GM18951 (cell line): ENCODE results near the gene CTCF.

Source experiments
- POLR2A ChIP-seq: IDR thresholded peaks from 4 replicates; pipeline ENCODE4 v1.6.1; 2011; ENCODE audit warnings: mild to moderate bottlenecking; ENCODE audit not compliant: insufficient read length, insufficient read depth; ENCODE audit errors: extremely low read depth
- in situ Hi-C: fragments of 300-500 bp; cut with MboI; formaldehyde crosslinking; loops from one replicate; pipeline ENCODE4 v1.12.0; 2022; ENCODE audit warnings: low sequenced_read_pairs, mixed read lengths, inconsistent platforms; ENCODE audit not compliant: unreplicated experiment

Gene CTCF

DNA sequence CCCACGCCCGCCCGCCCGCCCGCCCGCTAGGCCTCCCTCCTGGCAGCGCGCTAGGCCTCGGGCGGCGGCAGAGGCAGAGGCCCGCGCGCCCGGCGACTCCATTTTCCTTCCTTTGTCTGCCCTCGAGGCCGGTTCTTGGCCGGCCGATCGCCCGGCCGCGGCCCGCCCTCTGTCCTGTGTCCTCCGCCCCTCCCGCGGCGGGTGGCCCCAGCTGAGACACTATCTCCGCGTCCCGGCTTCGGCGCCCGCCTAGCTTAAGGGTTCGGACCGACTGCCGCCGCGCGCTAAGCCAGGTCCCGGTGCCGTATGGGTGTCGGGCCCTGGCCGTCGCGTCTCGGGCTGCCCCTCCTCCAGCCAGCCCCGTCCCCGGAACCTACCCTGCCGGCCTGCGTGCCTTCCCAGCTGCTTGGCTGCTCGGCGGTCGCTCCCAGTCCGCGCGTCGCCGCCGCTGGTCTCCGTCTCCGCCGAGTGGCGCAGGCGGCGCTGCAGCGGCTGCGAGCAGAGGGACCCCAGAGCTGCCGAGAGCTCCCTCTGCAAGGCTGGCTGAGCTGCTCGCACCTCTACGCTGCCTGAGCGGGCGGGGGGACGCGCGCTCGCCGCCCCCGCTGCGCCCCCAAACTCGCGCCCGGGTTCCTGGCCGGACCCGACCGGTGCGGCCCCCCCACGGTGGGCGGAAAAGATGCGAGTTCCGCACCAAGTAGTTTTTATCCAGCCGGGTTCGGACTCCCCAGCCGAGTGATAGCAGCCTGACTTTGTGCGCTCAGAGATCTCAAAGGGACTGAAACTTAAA lies 787 bp downstream of the CTCF start:
- peak; percentile 64 for TF ChIP-seq POLR2A
- in situ Hi-C loops, result no loop called here

DNA sequence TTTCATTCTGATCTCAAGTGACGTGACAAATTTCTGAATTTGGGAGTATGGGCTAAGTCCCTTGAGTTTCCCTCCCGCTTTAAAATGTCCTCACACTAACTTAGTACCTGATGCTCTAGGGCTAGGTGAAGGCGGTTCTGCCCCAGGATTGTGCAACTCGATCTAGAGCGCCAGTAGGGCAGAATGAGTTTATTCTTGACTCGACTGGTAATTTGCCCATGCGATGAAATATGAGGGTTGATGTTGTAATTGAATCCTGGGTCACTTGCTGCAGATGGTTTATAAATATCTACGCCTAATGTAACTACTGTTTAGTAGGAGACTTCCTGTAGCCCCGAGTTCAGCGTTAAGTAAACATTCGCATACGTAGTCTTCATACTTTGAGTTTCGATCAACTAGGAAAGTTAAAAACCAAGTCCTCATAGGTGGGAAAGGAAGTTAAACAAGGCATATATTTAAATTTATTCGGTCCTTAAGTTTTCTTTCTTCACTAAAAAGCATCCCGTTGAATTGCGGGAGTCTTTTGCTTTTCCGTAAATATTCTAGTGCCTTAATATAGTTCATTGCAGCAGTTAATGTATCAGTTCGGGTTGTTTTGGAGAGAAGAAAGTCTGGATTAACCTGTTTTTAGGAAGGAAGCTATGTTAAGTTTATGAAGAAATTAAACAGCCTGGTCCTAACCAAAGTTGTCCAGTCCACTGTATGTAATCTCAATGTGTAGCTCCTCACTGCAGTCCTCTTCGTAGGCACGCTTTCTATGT lies 1.6 kb downstream of the CTCF start:
- TF ChIP-seq POLR2A, result no peak
- in situ Hi-C loops, result no loop called here

DNA sequence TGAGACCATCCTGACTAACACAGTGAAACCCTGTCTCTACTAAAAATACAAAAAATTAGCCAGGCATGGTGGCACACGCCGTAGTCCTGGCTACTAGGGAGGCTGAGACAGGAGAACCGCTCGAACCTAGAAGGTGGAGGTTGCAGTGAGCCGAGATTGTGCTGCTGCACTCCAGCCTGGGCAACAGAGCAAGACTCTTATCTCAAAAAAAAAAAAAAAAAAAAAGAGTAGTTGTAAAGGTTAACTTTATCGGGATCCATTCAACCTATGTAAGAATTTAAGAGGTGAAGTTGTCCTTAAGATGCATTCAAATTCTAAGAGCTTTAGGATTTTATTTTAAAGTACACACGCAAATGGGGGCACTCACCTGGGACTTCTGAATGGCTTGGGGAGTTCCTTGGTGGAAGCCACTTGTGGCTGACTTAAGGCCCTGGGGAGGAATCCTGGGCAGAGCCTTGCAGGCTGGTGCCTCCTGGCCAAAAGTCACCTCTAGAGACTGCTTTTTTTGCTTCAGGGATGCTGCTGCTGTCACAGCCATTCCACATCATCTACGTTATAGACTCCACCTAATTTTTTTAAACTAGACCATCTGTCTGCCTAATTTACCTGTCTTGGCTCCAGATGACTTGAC lies 3.3 kb downstream of the CTCF start:
- in situ Hi-C loops, result no loop called here
- TF ChIP-seq POLR2A, result no peak

DNA sequence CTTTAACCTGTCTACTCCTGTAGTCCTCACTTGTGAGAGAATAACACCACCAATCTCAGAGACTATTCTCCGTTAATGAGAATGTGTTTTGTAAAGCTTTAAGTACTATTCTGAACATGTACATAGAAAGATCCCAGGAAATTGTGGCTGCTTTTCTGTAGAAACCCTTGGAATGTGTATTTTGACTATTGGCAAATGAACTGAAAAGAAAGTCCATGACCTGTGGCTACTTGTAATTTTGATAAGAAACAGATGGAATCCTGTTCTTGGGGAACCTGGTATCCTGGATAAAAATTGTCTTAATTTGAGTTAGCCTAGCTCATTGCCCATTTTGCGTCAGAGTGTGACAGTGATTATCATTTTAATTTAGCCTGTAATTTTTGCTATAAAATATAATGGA lies 9.1 kb downstream of the CTCF start:
- no peak for TF ChIP-seq POLR2A
- in situ Hi-C loops, result no loop called here

DNA sequence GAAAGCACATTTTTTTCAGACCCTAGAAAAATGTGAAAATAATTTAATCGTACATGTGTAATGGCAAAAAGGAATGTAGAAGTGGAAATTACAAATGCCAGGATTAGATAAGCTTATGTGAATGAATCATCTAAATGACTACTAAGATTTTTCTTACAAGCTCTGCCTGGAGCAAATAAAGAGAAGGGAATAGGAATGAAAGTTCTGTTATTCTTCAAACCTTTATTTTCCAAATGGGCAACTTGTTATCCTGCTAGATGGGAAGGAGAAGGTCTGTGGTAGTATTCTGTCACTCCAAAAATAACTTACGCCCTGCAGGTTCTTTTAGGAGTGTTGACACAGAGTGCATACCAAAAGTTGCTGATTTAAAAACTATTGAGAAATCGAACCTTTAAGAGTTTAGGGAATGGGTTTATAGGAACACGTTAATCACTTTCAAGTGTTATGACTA lies 9.7 kb downstream of the CTCF start:
- in situ Hi-C loops, result no loop called here
- TF ChIP-seq POLR2A, result no peak

DNA sequence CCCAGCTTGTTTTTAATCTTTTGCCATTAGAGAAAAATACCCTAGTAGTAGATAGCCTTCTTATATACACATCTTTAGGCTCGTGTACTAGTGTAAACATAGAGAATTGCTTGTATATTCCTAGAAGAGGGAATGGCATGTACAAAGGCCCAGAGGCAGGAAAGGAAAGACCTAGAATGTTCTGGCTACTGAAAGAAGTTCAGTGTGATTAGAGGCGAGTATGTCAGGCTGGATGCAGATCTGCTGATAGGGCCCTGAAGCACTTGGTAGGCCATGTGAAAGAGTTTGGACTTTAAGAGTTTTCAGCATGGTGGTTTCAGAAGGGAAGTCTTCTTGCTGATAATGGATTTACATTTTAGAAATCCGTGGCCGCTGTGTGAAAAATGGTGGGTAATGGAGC lies 17.4 kb downstream of the CTCF start:
- in situ Hi-C loops, result no loop called here

DNA sequence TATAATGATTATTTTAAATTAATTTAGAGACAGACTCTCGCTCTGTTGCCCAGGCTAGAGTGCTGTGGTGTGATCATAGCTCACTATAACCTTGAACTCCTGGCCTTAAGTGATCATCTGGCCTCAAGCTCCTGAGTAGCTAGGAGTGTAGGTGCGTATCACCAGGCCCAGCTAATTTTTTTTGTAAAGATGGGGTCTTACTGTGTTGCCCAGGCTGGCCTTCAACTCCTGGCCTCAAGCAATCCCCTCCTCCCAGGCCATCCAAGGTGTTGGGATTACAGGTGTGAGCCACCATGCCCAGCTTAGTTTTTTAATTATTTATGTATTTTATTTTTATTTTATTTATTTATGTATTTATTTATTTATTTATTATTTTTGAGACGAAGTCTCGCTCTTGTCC lies 17.9 kb downstream of the CTCF start:
- TF ChIP-seq POLR2A, result no peak
- in situ Hi-C loops, result no loop called here

More for the DNA sequence above, 17.4 kb downstream of the CTCF start:
- no peak for TF ChIP-seq POLR2A

DNA sequence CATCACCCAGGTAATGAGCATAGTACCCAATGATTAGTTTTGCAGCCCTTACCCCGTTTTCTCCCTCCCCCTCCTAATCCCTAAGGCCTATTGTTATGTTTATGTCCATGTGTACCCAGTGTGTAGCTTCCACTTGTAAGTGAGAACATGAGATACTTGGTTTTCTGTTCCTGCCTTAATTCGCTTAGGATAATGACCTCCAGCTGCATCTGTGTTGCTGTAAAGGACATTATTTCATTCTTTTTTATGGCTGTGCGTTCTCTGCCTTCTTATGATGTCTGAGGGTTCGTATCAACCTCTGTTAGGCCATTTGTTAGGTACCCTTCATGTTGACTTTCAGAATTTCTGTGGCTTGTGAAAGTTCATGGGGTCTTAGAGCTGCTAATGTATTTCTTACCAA lies 31.0 kb downstream of the CTCF start:
- no peak for TF ChIP-seq POLR2A
- in situ Hi-C loops, result no loop called here

DNA sequence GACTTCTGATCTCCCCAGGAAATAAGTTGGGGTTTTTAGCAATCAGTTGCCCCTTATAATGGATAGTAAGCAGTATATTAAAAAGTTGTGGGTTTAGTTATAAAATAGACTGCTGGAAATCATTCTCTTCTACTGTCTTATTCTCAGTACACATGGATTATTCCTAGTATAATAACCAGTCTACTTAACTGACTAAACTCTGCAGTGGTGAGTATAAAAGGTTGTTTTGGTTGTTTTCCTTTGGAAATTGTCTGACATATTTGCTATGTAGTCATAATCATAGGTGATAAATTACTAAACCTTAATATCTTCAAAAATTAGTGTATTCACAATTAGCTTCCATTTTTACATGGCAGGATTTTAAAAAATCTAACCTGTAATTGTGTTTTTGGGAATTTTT lies 31.4 kb downstream of the CTCF start:
- in situ Hi-C loops, result no loop called here

DNA sequence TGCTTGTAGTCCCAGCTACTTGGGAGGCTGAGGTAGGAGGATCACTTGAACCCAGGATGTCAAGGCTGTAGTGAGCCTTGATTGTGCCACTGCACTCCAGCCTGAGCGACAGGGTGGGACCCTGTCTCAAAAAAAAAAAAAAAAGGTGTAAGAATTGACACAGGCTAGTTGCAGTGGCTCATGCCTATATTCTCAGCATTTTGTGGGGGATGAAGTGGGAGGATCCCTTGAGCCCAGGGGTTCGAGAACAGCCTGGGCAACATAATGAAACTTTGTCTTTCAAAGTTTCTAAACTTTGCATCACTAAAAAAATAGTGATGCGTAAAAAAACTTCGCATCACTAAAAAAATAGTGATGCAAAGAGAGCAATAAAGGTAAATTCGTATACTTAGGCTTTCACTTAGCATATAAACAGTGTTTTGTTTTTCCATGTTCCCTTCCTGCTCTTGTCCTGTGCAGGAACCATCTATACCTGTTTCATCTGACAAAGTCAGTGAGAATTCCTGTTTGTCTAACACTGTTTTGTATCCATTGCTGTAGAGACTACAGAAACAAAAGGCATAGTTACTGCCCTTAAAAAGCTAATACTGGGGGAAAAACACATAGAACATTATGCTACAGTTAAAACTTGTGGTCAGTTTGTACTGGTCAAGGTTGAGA lies 32.1 kb downstream of the CTCF start:
- TF ChIP-seq POLR2A, result no peak
- in situ Hi-C loops, result no loop called here

More for the DNA sequence above, 31.4 kb downstream of the CTCF start:
- TF ChIP-seq POLR2A, result no peak

DNA sequence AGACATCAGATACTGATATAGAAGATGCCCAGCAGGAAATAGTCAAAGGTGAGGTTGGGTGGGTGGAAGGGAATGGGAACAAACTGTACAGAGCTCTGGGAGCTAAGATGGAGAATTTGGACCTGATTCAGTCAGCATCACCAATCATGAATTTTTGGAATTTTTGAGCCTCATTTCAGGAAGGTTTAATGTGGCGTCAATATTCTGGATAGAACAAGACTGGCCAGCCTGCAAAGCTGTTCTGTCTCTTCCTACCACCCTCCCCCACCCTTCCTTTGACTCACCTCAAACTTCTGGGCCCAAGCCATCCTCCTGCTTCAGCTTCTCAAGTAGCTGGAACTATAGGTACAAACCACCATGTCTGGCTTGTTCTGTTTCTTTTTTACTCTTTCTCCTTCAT lies 32.6 kb downstream of the CTCF start:
- in situ Hi-C loops, result no loop called here

DNA sequence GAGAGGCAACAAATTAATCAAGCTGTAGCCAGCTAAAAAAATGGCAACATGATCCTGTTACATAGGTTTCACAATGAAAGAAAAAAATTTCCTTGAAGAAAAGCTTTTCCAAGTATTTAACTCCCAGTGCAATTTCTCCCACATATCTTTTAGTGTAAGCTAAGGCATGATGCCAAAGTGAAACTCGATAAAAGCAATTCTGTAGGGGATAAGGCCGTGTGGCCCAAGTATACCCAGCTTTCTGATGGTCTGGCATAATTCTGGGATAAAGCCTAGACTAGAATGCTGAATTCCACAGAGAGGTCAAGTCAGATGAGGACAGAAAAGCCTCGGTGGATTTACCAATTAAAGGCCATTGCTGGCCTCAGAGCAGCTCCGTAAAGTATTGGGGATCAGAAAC lies 36.2 kb downstream of the CTCF start:
- in situ Hi-C loops, result no loop called here
- no peak for TF ChIP-seq POLR2A

More for the DNA sequence above, 32.6 kb downstream of the CTCF start:
- TF ChIP-seq POLR2A, result no peak

DNA sequence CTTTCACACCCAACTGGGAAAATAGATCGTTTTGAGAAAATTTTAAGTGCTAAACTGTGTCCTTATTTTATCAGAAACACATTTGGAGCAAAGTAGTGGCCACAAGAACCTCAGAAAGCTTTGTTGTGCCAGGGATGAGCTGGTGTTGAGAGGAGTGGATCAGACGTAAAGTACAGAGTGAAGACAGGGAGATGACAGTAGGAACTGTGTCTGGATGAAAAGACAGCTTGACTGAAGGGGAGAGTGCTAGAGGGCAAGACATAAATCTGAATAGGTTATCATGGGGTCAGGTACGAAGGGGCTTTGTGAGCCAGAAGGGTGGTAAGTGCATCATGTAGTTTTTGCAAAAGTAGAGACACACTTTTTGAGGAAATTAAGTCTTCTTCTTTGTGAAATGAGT lies 43.3 kb downstream of the CTCF start:
- no peak for TF ChIP-seq POLR2A
- in situ Hi-C loops, result no loop called here
